ENCODE data around the gene HEXIM1.
"Not testable (repeated sequence)": the region's sequence is repeated elsewhere in the genome, so short reads cannot be mapped to it uniquely, and the experiment has no call there.

HEXIM1 gene

GRCh38 chr17:45123930-45124796, 24.1 kb upstream of the HEXIM1 start:
- Histone ChIP-seq H3K27ac (peak overlapping the region; percentile 61 to 67), H3K36me3 (peaks cover 10 to 21% (median 15%) of the 10 kb centered on the region in 3 donors), H3K4me3 (no peak overlapping the region), H3K4me1 (peaks cover 0 to 73% (median 48%) of the 10 kb centered on the region in 4 donors), H3K27me3 (no peaks in the 10 kb centered on the region), H3K9me3 (no peaks in the 10 kb centered on the region)
- intact Hi-C loops (cut with DNase I; ENCODE audit: low total_unique reads) = no loop called here
- peak; percentile 78 to 84 for DNase-seq
- TF ChIP-seq CTCF (IDR thresholded peaks at IDR 0.05) = no peak

GRCh38 chr17:45124797-45125122, 23.5 kb upstream of the HEXIM1 start:
- Histone ChIP-seq H3K4me1 (peaks cover 0 to 79% (median 53%) of the 10 kb centered on the region in 4 donors), H3K27ac (peak overlapping the region; percentile 61 to 67), H3K36me3 (peaks cover 5 to 15% (median 10%) of the 10 kb centered on the region in 3 donors)
- H3K9me3 ChIP-seq; H3K27me3 ChIP-seq; DNase-seq; H3K4me3 ChIP-seq; intact Hi-C loops (cut with DNase I; ENCODE audit: low total_unique reads): not testable (repeated sequence)

GRCh38 chr17:45125509-45125908, 22.8 kb upstream of the HEXIM1 start:
- no peak overlapping the region for H3K27ac ChIP-seq
- no peak for DNase-seq
- intact Hi-C loops (cut with DNase I; ENCODE audit: low total_unique reads) = no loop called here
- H3K27me3 ChIP-seq = no peaks in the 10 kb centered on the region
- H3K4me1 ChIP-seq = peaks cover 0 to 86% (median 60%) of the 10 kb centered on the region in 4 donors
- peaks cover 0 to 8% (median 2%) of the 10 kb centered on the region in 3 donors for H3K36me3 ChIP-seq
- H3K4me3 ChIP-seq = no peak overlapping the region
- no peak for TF ChIP-seq CTCF (IDR thresholded peaks at IDR 0.05)
- no peaks in the 10 kb centered on the region for H3K9me3 ChIP-seq

DNA sequence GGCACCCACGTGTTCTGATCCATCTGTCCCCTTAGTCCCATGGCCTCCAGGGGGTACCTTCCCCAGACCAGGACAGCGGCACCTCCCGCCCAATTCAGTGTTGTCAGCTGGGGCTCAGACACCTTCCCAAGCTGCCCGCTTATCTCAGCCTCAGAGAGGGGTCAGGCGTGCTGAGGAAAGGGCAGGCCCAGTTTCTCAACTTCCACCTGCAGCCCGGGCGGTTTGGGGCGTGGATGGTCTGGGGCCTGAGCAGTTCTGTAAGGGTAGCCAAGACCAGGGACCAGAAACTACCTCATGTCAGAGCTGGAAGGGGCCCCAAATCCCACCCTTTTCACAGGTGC, 21.1 kb upstream of the HEXIM1 start:
- peak overlapping the region in 1 of 2 donors; percentile 21 for H3K4me3 ChIP-seq

GRCh38 chr17:45127548-45128300, 20.6 kb upstream of the HEXIM1 start:
- peak overlapping the region; percentile 98 to 99 for H3K27ac ChIP-seq
- peak; percentile 67 to 90 for DNase-seq

More for the DNA sequence above, 21.1 kb upstream of the HEXIM1 start:
- Histone ChIP-seq H3K4me1 (peaks cover 0 to 86% (median 74%) of the 10 kb centered on the region in 4 donors), H3K27ac (peak overlapping the region; percentile 98 to 99), H3K9me3 (no peaks in the 10 kb centered on the region), H3K36me3 (no peaks in the 10 kb centered on the region), H3K27me3 (no peaks in the 10 kb centered on the region)
- no peak for DNase-seq
- no peak for TF ChIP-seq CTCF (IDR thresholded peaks at IDR 0.05)
- intact Hi-C loops (cut with DNase I; ENCODE audit: low total_unique reads) = no loop called here

More at GRCh38 chr17:45127548-45128300, 20.6 kb upstream of the HEXIM1 start:
- Histone ChIP-seq H3K4me3 (peak overlapping the region; percentile 21 to 37), H3K4me1 (peaks cover 0 to 81% (median 73%) of the 10 kb centered on the region in 4 donors), H3K27me3 (no peaks in the 10 kb centered on the region), H3K36me3 (no peaks in the 10 kb centered on the region), H3K9me3 (no peaks in the 10 kb centered on the region)
- intact Hi-C loops (cut with DNase I; ENCODE audit: low total_unique reads) = no loop called here
- TF ChIP-seq CTCF (IDR thresholded peaks at IDR 0.05) = no peak
